Measurements from ENCODE around the gene PCDHGA2. TPM values are rescaled to one million over a fixed set of nuclear protein-coding genes. Genes with fewer than 3 reads are reported as not detected.
"Not testable (repeated sequence)": the region's sequence is repeated elsewhere in the genome, so short reads cannot be mapped to it uniquely, and the experiment has no call there.

The PCDHGA2 gene
- total RNA-seq, 1 experiment from 2014 or later, result 1.1 TPM

GRCh38 chr5:141346017-141346416 lies 7.5 kb downstream of the PCDHGA2 start:
- not testable (repeated sequence) for DNase-seq (ENCODE audit: low read depth)

DNA sequence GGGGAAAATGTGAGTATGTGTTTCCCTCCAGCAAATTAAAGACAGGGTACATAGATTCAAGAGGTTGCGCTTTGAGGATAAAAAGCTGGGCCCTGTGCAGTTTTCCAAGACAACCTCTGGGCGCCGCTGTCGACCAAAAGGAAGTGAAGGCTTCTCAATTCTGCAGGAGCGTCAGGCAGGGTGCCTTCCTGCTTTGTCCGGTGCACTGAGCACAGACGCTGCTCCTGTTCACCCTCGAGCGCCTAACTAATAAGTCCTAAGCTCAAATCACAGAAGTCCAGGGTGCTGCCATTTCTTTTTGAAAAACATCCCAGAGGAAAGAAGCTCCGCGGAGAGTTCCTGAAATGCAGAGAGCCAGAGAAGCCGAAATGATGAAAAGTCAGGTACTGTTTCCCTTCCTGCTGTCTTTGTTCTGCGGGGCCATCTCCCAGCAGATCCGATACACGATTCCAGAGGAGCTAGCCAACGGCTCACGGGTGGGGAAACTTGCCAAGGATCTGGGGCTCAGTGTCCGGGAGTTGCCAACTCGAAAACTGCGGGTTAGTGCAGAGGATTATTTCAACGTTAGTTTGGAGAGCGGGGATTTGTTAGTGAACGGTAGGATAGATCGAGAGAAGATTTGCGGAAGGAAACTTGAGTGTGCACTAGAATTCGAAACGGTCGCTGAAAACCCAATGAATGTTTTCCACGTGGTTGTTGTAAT lies 11.5 kb downstream of the PCDHGA2 start, which contains the start of gene PCDHGB1:
PCDHGB1 (plus strand) TSS at position 183 of the 703 bp plus-strand sequence; CDS start at position 345, 162 bp downstream.
- peak; percentile 74 for DNase-seq (ENCODE audit: low read depth)

DNA sequence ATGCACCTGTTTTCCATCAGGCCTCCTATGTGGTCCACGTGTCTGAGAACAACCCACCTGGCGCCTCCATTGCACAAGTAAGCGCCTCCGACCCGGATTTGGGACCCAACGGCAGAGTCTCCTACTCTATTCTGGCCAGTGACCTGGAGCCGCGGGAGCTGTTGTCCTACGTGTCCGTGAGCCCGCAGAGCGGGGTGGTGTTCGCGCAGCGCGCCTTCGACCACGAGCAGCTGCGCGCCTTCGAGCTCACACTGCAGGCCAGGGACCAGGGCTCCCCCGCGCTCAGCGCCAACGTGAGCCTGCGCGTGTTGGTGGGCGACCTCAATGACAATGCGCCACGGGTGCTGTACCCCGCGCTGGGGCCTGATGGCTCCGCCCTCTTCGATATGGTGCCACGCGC lies 13.0 kb downstream of the PCDHGA2 start:
- DNase-seq (ENCODE audit: low read depth), result no peak

DNA sequence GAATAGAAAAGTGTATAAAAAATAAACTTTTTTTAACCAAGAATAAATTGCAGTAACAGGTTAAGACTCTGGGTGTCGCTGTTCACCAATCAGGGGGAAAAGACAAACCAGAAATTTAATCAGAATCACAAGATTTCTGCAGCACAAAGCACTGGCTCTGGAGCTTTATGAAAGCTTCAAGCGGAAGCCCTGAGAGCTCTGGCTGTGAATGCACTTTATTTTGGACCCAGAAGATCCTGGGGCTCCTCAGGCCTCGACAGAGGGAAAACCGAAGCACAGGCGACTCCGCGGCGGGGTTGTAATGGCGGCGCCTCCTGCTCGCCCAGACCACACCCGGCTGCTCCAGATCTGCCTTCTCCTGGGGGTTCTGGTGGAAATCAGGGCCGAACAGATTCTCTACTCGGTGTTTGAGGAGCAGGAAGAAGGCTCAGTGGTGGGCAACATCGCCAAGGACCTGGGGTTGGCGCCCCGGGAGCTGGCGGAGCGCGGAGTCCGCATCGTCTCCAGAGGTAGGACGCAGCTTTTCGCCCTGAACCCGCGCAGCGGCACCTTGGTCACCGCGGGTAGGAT lies 16.4 kb downstream of the PCDHGA2 start, which contains the start of gene PCDHGA4:
PCDHGA4 (plus strand) TSS at position 122 of the 570 bp plus-strand sequence; CDS start at position 209, 87 bp downstream.
- peak; percentile 12 for DNase-seq (ENCODE audit: low read depth)

DNA sequence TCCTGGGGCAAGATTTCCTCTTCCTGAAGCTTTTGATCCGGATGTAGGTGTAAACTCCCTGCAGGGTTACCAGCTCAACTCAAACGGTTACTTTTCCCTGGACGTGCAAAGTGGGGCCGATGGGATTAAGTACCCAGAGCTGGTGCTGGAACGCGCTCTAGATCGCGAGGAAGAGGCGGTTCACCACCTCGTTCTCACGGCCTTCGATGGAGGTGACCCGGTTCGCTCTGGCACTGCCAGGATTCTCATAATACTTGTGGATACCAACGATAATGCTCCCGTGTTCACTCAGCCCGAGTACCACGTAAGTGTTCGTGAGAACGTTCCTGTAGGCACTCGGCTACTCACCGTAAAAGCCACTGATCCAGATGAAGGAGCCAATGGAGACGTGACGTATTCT lies 17.1 kb downstream of the PCDHGA2 start:
- no peak for DNase-seq (ENCODE audit: low read depth)

DNA sequence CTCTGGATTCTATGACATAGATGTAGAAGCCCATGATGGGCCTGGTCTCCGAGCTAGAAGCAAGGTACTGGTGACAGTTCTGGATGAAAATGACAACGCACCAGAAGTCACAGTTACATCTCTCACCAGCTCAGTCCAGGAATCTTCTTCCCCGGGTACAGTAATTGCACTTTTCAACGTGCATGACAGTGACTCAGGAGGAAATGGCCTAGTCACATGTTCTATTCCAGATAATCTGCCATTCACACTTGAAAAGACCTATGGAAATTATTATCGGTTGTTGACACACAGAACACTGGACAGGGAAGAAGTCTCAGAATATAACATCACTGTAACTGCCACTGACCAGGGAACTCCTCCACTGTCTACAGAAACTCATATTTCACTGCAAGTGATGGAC lies 17.6 kb downstream of the PCDHGA2 start:
- DNase-seq (ENCODE audit: low read depth), result no peak

DNA sequence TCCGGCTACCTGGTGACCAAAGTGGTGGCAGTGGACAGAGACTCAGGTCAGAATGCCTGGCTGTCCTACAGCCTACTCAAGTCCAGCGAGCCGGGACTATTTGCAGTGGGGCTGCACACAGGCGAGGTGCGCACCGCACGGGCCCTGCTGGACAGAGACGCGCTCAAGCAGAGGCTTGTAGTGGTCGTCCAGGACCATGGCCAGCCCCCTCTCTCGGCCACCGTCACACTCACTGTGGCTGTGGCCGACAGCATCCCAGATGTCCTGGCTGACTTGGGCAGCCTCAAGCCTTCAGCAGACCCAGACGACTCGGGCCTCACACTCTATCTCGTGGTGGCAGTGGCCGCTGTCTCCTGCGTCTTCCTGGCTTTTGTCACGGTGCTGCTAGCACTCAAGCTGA lies 18.4 kb downstream of the PCDHGA2 start:
- no peak for DNase-seq (ENCODE audit: low read depth)

DNA sequence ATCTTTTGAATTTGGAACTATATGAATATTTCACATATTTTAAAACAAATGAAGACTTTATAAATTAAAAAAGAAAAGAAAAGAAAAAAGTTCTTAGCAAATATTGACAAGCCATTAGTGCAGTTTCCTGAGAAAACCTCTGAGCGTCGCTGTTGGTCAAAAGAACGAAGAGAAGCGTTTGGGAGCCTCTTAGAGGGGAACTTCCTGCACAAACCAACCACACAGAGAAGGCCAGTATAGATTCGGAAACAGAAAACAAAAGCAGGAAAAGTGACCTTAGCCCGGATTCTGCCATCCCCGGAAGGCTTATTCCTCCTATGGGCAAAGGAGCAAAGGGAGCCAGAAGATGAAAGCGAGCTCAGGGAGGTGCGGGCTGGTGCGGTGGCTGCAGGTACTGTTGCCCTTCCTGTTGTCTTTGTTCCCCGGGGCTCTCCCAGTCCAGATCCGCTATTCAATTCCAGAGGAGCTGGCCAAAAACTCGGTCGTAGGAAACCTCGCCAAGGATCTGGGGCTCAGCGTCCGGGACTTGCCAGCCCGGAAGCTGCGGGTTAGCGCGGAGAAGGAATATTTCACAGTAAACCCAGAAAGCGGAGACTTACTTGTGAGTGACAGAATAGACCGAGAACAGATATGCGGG lies 21.3 kb downstream of the PCDHGA2 start, which contains the start of gene PCDHGB2:
PCDHGB2 (plus strand) TSS at position 205 of the 637 bp plus-strand sequence; CDS start at position 347, 142 bp downstream.
- peak; percentile 73 for DNase-seq (ENCODE audit: low read depth)

- no peak for DNase-seq (ENCODE audit: low read depth)
Observed at GRCh38 chr5:141360685-141361084, 22.1 kb downstream of the PCDHGA2 start.

GRCh38 chr5:141362719-141363118 lies 24.2 kb downstream of the PCDHGA2 start:
- no peak for DNase-seq (ENCODE audit: low read depth)

- no peak for DNase-seq (ENCODE audit: low read depth)
Observed at GRCh38 chr5:141363952-141364660, 25.5 kb downstream of the PCDHGA2 start, which contains the start of gene PCDHGA5. TSS of gene PCDHGA5 (plus strand) at chr5:141364162. CDS start at chr5:141364331, 169 bp downstream.

- no peak for DNase-seq (ENCODE audit: low read depth)
Observed at GRCh38 chr5:141366016-141366896, 27.7 kb downstream of the PCDHGA2 start.

DNA sequence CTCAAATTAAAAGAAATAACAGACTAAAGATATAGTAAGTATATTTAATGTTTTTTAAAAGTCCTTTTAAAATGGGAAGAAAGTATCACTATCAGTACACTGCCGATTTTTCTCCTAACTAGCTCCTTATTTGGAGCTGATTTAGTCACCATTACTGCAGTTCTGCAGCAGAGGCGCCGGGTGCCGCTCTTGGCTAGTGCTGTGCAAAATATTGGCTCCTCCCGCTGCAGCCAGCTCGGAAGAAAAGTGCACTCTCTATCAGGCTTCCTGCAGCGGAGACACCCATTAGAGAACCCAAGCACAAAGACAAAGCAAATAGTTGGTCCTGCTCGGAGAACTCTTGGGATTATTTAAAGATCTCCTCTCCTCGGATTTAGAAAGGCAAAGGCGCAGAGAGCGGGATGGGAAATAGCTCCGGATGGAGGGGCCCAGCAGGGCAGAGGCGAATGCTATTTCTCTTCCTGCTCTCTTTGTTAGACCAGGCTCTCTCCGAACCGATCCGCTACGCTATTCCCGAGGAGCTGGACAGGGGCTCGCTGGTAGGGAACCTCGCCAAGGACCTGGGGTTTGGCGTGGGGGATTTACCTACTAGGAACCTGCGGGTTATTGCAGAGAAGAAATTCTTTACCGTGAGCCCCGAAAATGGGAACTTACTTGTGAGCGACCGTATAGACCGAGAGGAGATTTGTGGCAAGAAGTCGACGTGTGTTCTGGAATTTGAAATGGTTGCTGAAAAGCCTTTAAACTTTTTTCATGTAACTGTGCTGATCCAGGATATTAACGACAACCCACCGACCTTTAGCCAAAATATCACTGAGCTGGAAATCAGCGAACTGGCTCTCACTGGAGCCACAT lies 31.7 kb downstream of the PCDHGA2 start, which contains the start of gene PCDHGB3:
PCDHGB3 (plus strand) TSS at position 249 of the 855 bp plus-strand sequence; CDS start at position 402, 153 bp downstream.
- no peak for DNase-seq (ENCODE audit: low read depth)

DNA sequence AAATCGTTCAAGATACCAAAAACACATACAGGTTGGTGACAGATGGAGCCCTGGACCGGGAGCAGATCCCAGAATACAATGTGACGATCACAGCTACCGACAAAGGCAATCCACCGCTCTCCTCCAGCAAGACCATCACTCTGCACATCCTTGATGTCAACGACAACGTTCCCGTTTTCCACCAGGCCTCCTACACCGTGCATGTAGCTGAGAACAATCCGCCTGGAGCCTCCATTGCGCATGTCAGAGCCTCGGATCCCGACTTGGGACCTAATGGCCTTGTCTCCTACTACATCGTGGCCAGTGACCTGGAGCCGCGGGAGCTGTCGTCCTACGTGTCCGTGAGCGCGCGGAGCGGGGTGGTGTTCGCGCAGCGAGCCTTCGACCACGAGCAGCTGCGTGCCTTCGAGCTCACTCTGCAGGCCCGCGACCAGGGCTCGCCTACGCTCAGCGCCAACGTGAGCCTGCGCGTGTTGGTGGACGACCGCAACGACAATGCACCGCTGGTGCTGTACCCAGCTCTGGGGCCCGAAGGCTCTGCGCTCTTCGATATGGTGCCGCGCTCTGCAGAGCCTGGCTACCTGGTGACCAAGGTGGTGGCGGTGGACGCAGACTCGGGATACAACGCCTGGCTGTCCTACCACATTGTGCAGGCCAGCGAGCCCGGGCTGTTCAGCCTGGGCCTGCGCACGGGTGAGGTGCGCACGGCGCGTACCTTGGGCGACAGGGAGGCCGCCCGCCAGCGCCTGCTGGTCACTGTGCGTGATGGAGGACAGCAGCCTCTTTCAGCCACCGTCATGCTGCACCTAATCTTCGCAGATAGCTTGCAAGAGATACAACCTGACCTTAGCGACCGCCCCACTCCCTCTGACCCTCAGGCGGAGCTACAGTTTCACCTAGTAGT lies 33.3 kb downstream of the PCDHGA2 start:
- no peak for DNase-seq (ENCODE audit: low read depth)

GRCh38 chr5:141373673-141374317 lies 35.2 kb downstream of the PCDHGA2 start, which contains the start of gene PCDHGA6:
TSS of gene PCDHGA6 (plus strand) at chr5:141373891. CDS start at chr5:141374084, 193 bp downstream.
- no peak for DNase-seq (ENCODE audit: low read depth)

GRCh38 chr5:141374627-141375026 lies 36.1 kb downstream of the PCDHGA2 start:
- no peak for DNase-seq (ENCODE audit: low read depth)

DNA sequence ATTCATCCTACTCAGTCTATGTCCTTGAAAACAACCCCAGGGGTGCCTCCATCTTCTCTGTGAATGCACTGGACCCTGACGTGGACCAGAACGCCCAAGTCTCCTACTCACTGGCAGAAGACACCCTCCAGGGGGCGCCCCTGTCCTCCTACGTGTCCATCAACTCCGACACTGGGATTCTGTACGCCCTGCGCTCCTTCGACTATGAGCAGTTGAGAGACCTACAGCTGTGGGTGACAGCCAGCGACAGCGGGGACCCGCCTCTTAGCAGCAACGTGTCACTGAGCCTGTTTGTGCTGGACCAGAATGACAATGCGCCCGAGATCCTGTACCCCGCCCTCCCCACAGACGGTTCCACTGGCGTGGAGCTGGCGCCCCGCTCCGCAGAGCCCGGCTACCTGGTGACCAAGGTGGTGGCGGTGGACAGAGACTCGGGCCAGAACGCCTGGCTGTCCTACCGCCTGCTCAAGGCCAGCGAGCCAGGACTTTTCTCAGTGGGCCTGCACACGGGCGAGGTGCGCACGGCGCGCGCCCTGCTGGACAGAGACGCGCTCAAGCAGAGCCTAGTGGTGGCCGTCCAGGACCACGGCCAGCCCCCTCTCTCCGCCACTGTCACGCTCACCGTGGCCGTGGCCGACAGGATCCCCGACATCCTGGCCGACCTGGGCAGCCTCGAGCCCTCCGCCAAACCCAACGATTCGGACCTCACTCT lies 37.0 kb downstream of the PCDHGA2 start:
- DNase-seq (ENCODE audit: low read depth), result not testable (repeated sequence)
